SK-N-SH treated with all-trans-retinoic acid at 6 μM for 48 hours (cell line): ENCODE measurements around the gene DOP1B.

Experiments used
- CSDC2 ChIP-seq: fragments of 250-450 bp; sonication (Bioruptor Pico); IDR thresholded peaks from 2 replicates; pipeline ENCODE4 v1.5.0; 2020; ENCODE audit warnings: mild to moderate bottlenecking, moderate library complexity
- GLIS3 ChIP-seq: fragments of 250-450 bp; sonication (Bioruptor Pico); IDR thresholded peaks from 2 replicates; pipeline ENCODE4 v1.5.0; 2020; ENCODE audit warnings: mild to moderate bottlenecking, moderate library complexity
- ISL1 ChIP-seq: fragments of 250-450 bp; sonication (Bioruptor Pico); IDR thresholded peaks from 2 replicates; pipeline ENCODE4 v2.1.2; 2022; ENCODE audit warnings: mild to moderate bottlenecking, moderate library complexity
- OSR1 ChIP-seq: fragments of 250-450 bp; sonication (Bioruptor Pico); IDR thresholded peaks from 2 replicates; pipeline ENCODE4 v1.8.0; 2022; ENCODE audit warnings: moderate library complexity, mild to moderate bottlenecking, inconsistent platforms
- PATZ1 ChIP-seq: fragments of 250-450 bp; sonication (Bioruptor Pico); IDR thresholded peaks from 2 replicates; pipeline ENCODE4 v1.8.0; 2020; ENCODE audit warnings: mild to moderate bottlenecking, moderate library complexity, borderline replicate concordance
- RARB ChIP-seq: fragments of 250-450 bp; sonication (Bioruptor Pico); IDR thresholded peaks from 2 replicates; pipeline ENCODE4 v1.8.0; 2021; ENCODE audit warnings: mild to moderate bottlenecking, moderate library complexity
- ZFP3 ChIP-seq: fragments of 250-450 bp; sonication (Bioruptor Pico); IDR thresholded peaks from 2 replicates; pipeline ENCODE4 v1.5.0; 2020; ENCODE audit warnings: mild to moderate bottlenecking, moderate library complexity
- ZFP30 ChIP-seq: fragments of 450-650 bp; formaldehyde crosslinking; IDR thresholded peaks from 2 replicates; pipeline ENCODE4 v1.5.0; 2022; ENCODE audit warnings: mild to moderate bottlenecking, moderate library complexity
- ZNF565 ChIP-seq: fragments of 450-650 bp; formaldehyde crosslinking; conservative IDR thresholded peaks from 2 replicates; pipeline ENCODE4 v1.5.0; 2020; ENCODE audit warnings: low read depth, mild to moderate bottlenecking, moderate library complexity
- ZNF70 ChIP-seq: fragments of 450-650 bp; formaldehyde crosslinking; IDR thresholded peaks from 2 replicates; pipeline ENCODE4 v1.5.0; 2020; ENCODE audit warnings: mild to moderate bottlenecking, moderate library complexity
- ZNF8 ChIP-seq: fragments of 450-650 bp; formaldehyde crosslinking; IDR thresholded peaks from 2 replicates; pipeline ENCODE4 v1.5.0; 2020; ENCODE audit warnings: mild to moderate bottlenecking, moderate library complexity
- TF ChIP-seq, protein P1 (sequence below): fragments of 250-450 bp; sonication (Bioruptor Pico); IDR thresholded peaks from 2 replicates; pipeline ENCODE4 v1.5.0; 2020; ENCODE audit warnings: mild to moderate bottlenecking, moderate library complexity
- TF ChIP-seq, protein P2 (sequence below): fragments of 250-450 bp; sonication (Bioruptor Pico); IDR thresholded peaks from 2 replicates; pipeline ENCODE4 v1.5.1; 2020; ENCODE audit warnings: low read depth, mild to moderate bottlenecking, moderate library complexity

GRCh38 chr21:36186081-36186480 lies 29.5 kb downstream of the DOP1B start:
- TF ChIP-seq, protein P1, sequence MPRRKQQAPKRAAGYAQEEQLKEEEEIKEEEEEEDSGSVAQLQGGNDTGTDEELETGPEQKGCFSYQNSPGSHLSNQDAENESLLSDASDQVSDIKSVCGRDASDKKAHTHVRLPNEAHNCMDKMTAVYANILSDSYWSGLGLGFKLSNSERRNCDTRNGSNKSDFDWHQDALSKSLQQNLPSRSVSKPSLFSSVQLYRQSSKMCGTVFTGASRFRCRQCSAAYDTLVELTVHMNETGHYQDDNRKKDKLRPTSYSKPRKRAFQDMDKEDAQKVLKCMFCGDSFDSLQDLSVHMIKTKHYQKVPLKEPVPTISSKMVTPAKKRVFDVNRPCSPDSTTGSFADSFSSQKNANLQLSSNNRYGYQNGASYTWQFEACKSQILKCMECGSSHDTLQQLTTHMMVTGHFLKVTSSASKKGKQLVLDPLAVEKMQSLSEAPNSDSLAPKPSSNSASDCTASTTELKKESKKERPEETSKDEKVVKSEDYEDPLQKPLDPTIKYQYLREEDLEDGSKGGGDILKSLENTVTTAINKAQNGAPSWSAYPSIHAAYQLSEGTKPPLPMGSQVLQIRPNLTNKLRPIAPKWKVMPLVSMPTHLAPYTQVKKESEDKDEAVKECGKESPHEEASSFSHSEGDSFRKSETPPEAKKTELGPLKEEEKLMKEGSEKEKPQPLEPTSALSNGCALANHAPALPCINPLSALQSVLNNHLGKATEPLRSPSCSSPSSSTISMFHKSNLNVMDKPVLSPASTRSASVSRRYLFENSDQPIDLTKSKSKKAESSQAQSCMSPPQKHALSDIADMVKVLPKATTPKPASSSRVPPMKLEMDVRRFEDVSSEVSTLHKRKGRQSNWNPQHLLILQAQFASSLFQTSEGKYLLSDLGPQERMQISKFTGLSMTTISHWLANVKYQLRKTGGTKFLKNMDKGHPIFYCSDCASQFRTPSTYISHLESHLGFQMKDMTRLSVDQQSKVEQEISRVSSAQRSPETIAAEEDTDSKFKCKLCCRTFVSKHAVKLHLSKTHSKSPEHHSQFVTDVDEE (CRISPR knock-in tag): no peak
- no peak for TF ChIP-seq ISL1 (CRISPR knock-in tag)
- TF ChIP-seq PATZ1 (CRISPR knock-in tag): no peak
- TF ChIP-seq, protein P2, sequence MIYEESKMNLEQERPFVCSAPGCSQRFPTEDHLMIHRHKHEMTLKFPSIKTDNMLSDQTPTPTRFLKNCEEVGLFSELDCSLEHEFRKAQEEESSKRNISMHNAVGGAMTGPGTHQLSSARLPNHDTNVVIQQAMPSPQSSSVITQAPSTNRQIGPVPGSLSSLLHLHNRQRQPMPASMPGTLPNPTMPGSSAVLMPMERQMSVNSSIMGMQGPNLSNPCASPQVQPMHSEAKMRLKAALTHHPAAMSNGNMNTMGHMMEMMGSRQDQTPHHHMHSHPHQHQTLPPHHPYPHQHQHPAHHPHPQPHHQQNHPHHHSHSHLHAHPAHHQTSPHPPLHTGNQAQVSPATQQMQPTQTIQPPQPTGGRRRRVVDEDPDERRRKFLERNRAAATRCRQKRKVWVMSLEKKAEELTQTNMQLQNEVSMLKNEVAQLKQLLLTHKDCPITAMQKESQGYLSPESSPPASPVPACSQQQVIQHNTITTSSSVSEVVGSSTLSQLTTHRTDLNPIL (CRISPR knock-in tag): no peak
- no peak for TF ChIP-seq OSR1 (CRISPR knock-in tag)
- TF ChIP-seq RARB: no peak
- TF ChIP-seq ZFP3 (CRISPR knock-in tag): no peak
- TF ChIP-seq ZNF565 (CRISPR knock-in tag): no peak
- no peak for TF ChIP-seq ZNF70 (CRISPR knock-in tag)
- TF ChIP-seq CSDC2: no peak
- TF ChIP-seq ZFP30: no peak
- no peak for TF ChIP-seq ZNF8
- no peak for TF ChIP-seq GLIS3 (CRISPR knock-in tag)
